ENCODE measurements around the gene CCDC40. TPM values are rescaled to one million over a fixed set of nuclear protein-coding genes. Genes with fewer than 3 reads are reported as not detected.

The CCDC40 gene
- total and polyA plus RNA-seq, 2 of the 13 experiments (the other 11 are each of a cell fraction or from before 2014, with no cell fraction given) = 4.1 to 5.5 TPM

DNA sequence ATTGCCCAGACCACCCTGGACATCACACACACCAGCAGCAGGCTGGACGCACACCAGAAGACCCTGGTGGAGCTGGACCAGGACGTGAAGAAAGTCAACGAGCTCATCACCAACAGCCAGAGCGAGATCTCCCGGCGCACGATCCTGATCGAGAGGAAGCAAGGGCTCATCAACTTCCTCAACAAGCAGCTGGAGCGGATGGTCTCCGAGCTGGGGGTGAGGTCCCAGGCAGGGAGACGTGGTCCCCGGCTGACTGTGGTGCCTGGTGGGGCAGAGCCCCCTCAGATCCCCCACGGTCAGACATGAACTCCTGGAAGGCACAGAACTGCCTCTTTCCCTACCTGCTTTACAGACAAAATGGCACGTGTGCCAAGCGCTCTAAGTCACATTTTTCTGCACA lies 48.3 kb downstream of the CCDC40 start:
- TF ChIP-seq RAD51 (IDR thresholded peaks at IDR 0.05; ENCODE audit: borderline replicate concordance) = no peak
- TF ChIP-seq ZNF180 (CRISPR knock-in tag; IDR thresholded peaks at IDR 0.05; ENCODE audit: borderline replicate concordance, low read depth) = no peak
- no peaks in the 10 kb centered on the region for H3K36me3 ChIP-seq (replicated peaks in 1 of 2; ENCODE audit: control insufficient read depth in 1 of 2, insufficient read depth in 2 of 2, low read length in 2 of 2)
- no peak overlapping the region for H3K4me2 ChIP-seq (ENCODE audit: low read depth, low read length)
- BruUV-seq (replicated peaks) = no TSS peak
- no peak overlapping the region for H3K27ac ChIP-seq (ENCODE audit: extremely low read length, insufficient read depth, low read length)
- FAIRE-seq = no peak
- WGBS (ENCODE audit: low lambda C conversion rate) = 58% methylated on average over 9 of the region's 15 CpGs
- ChIA-PET POLR2A (no interaction called here), CTCF (ENCODE audit: low intra/inter-chr PET ratio, low total read pairs) (no interaction called here)
- no peaks in the 10 kb centered on the region for H3K79me2 ChIP-seq (ENCODE audit: insufficient read depth, low read length)
- no peak overlapping the region for H2AFZ ChIP-seq (ENCODE audit: low read length)
- intact Hi-C loops (cut with micrococcal nuclease; ENCODE audit: unreplicated experiment) = no loop called here
- no peak overlapping the region for H3K4me3 ChIP-seq (replicated peaks in 1 of 3; ENCODE audit: insufficient read depth in 1 of 3, low read depth in 2 of 3, low read length in 3 of 3)
- no peak for ATAC-seq
- in situ Hi-C loops (cut with HindIII; ENCODE audit: extremely low pct_ligation_motif_present, low pct_unique_long_range_greater_than_20kb) = loop anchor here (5.0 kb wide), 1 partner anchor 77 kb away; no protein-coding TSS in a partner anchor
- no peaks in the 10 kb centered on the region for H4K20me1 ChIP-seq (ENCODE audit: insufficient read depth, low read length)
- peaks cover 22% of the 10 kb centered on the region for H3K4me1 ChIP-seq (ENCODE audit: insufficient read depth, low read length)
- no peak for DNase-seq (ENCODE audit: low spot score)
- no peak overlapping the region for H3K9ac ChIP-seq (ENCODE audit: insufficient read depth, low read depth, low read length)
- peaks cover 11 to 61% of the 10 kb centered on the region in 2 experiments for H3K27me3 ChIP-seq (ENCODE audit: control insufficient read depth in 1 of 2, insufficient read depth in 2 of 2, low read length in 2 of 2)
- H3K9me3 ChIP-seq (ENCODE audit: low read length) = no peaks in the 10 kb centered on the region

DNA sequence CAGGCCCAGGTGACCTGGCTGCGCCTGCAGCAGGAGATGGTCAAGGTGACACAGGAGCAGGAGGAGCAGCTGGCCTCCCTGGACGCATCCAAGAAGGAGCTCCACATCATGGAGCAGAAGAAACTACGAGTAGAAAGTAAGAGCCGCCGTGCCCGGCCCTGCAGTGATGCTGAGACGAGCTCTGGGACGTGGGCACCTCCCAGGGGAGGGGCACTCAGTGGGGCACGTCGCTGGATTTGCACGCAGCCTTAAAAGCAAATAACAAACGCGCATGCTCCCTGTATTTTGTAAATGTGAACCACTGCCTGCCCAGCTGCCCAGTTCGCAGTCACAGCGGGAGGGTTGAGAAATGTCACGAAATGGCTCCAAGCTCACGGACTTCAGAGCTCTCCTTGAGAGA lies 49.6 kb downstream of the CCDC40 start:
- peak; percentile 9 for ATAC-seq
- peak; percentile 55 for DNase-seq (ENCODE audit: low spot score)
- no peak overlapping the region for H2AFZ ChIP-seq (ENCODE audit: low read length)
- 24% methylated on average over 11 of the region's 17 CpGs for WGBS (ENCODE audit: low lambda C conversion rate)
- no peaks in the 10 kb centered on the region for H3K36me3 ChIP-seq (replicated peaks in 1 of 2; ENCODE audit: control insufficient read depth in 1 of 2, insufficient read depth in 2 of 2, low read length in 2 of 2)
- no peak overlapping the region for H3K9ac ChIP-seq (ENCODE audit: insufficient read depth, low read depth, low read length)
- intact Hi-C loops (cut with micrococcal nuclease; ENCODE audit: unreplicated experiment) = no loop called here
- H3K4me2 ChIP-seq (ENCODE audit: low read depth, low read length) = peak overlapping the region; percentile 75
- peaks cover 11 to 64% of the 10 kb centered on the region in 2 experiments for H3K27me3 ChIP-seq (ENCODE audit: control insufficient read depth in 1 of 2, insufficient read depth in 2 of 2, low read length in 2 of 2)
- ChIA-PET POLR2A (interaction anchor here (1.6 to 2.6 kb wide), 2 partner anchors 9 to 15 kb away, joined by 3 to 13 read pairs; partner anchors contain the start of gene GAA), CTCF (ENCODE audit: low intra/inter-chr PET ratio, low total read pairs) (no interaction called here)
- in situ Hi-C loops (cut with HindIII; ENCODE audit: extremely low pct_ligation_motif_present, low pct_unique_long_range_greater_than_20kb) = no loop called here
- H3K27ac ChIP-seq (ENCODE audit: extremely low read length, insufficient read depth, low read length) = no peak overlapping the region
- BruUV-seq (replicated peaks) = no TSS peak
- H3K4me3 ChIP-seq (replicated peaks in 1 of 3; ENCODE audit: insufficient read depth in 1 of 3, low read depth in 2 of 3, low read length in 3 of 3) = peak overlapping the region in 2 of 3 experiments; percentile 10 to 63; a peak in 2 of 6 replicates
- H3K9me3 ChIP-seq (ENCODE audit: low read length) = no peaks in the 10 kb centered on the region
- no peak for FAIRE-seq
- H4K20me1 ChIP-seq (ENCODE audit: insufficient read depth, low read length) = no peaks in the 10 kb centered on the region
- peaks cover 22% of the 10 kb centered on the region for H3K4me1 ChIP-seq (ENCODE audit: insufficient read depth, low read length)
- H3K79me2 ChIP-seq (ENCODE audit: insufficient read depth, low read length) = no peaks in the 10 kb centered on the region
- TF ChIP-seq FOXA1 (IDR thresholded peaks at IDR 0.05) (no peak), FOXA1 (CRISPR knock-in tag; IDR thresholded peaks at IDR 0.05) (peak; percentile 56; the same call in 1 of the 2 replicates), ZNF432 (CRISPR knock-in tag; IDR thresholded peaks at IDR 0.05; ENCODE audit: borderline replicate concordance) (no peak), ELF1 (CRISPR knock-in tag; IDR thresholded peaks at IDR 0.05) (no peak), NPAS2 (CRISPR knock-in tag; IDR thresholded peaks at IDR 0.05; ENCODE audit: borderline replicate concordance) (no peak), YEATS2 (CRISPR knock-in tag; IDR thresholded peaks at IDR 0.05; ENCODE audit: borderline replicate concordance) (peak; percentile 35; the same call in 1 of the 2 replicates), CREM (IDR thresholded peaks at IDR 0.05) (peak; percentile 72), CREM (CRISPR knock-in tag; IDR thresholded peaks at IDR 0.05) (no peak), ZNF652 (CRISPR knock-in tag; IDR thresholded peaks at IDR 0.05; ENCODE audit: borderline replicate concordance, low read depth) (no peak), ZNF543 (CRISPR knock-in tag; IDR thresholded peaks at IDR 0.05) (peak; percentile 46; the same call in 1 of the 2 replicates)
- TF ChIP-seq, protein P1, sequence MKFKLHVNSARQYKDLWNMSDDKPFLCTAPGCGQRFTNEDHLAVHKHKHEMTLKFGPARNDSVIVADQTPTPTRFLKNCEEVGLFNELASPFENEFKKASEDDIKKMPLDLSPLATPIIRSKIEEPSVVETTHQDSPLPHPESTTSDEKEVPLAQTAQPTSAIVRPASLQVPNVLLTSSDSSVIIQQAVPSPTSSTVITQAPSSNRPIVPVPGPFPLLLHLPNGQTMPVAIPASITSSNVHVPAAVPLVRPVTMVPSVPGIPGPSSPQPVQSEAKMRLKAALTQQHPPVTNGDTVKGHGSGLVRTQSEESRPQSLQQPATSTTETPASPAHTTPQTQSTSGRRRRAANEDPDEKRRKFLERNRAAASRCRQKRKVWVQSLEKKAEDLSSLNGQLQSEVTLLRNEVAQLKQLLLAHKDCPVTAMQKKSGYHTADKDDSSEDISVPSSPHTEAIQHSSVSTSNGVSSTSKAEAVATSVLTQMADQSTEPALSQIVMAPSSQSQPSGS (CRISPR knock-in tag; IDR thresholded peaks at IDR 0.05) = no peak
- TF ChIP-seq, protein P2, sequence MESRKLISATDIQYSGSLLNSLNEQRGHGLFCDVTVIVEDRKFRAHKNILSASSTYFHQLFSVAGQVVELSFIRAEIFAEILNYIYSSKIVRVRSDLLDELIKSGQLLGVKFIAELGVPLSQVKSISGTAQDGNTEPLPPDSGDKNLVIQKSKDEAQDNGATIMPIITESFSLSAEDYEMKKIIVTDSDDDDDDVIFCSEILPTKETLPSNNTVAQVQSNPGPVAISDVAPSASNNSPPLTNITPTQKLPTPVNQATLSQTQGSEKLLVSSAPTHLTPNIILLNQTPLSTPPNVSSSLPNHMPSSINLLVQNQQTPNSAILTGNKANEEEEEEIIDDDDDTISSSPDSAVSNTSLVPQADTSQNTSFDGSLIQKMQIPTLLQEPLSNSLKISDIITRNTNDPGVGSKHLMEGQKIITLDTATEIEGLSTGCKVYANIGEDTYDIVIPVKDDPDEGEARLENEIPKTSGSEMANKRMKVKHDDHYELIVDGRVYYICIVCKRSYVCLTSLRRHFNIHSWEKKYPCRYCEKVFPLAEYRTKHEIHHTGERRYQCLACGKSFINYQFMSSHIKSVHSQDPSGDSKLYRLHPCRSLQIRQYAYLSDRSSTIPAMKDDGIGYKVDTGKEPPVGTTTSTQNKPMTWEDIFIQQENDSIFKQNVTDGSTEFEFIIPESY (CRISPR knock-in tag; IDR thresholded peaks at IDR 0.05) = no peak
